Measurements from ENCODE around the gene HK1.
"Not testable (repeated sequence)": the region's sequence is repeated elsewhere in the genome, so short reads cannot be mapped to it uniquely, and the experiment has no call there.

The HK1 gene

GRCh38 chr10:69450395-69450794, 172.1 kb downstream of the HK1 start:
- H3K27ac ChIP-seq (ENCODE audit: low read depth, low read length); H3K36me3 ChIP-seq (ENCODE audit: insufficient read depth, low read length); H3K79me2 ChIP-seq (ENCODE audit: control insufficient read depth, insufficient read depth, low read length, unreplicated experiment); H3K27me3 ChIP-seq (ENCODE audit: insufficient read depth, low read length); H2AFZ ChIP-seq (ENCODE audit: low read length, unreplicated experiment); H3K4me3 ChIP-seq (ENCODE audit: low read depth, low read length): not testable (repeated sequence)
- H3K4me1 ChIP-seq (ENCODE audit: control insufficient read depth, insufficient read depth, low read length, unreplicated experiment) = peaks cover 40% of the 10 kb centered on the region

GRCh38 chr10:69451209-69451783, 173.0 kb downstream of the HK1 start, which contains the start of gene TSPAN15:
Gene TSPAN15, plus strand, starts transcription at chr10:69451465. Its CDS starts 130 bp downstream, at chr10:69451595.
- no peak within 1 kb of the TSS for H3K27ac ChIP-seq (ENCODE audit: low read depth, low read length)
- H3K36me3 ChIP-seq (ENCODE audit: insufficient read depth, low read length) = no peaks in the 10 kb centered on the region
- peaks cover 31% of the 10 kb centered on the region for H3K4me1 ChIP-seq (ENCODE audit: control insufficient read depth, insufficient read depth, low read length, unreplicated experiment)
- H3K4me3 ChIP-seq (ENCODE audit: low read depth, low read length) = peak within 1 kb of the TSS; percentile 77
- H3K27me3 ChIP-seq (ENCODE audit: insufficient read depth, low read length) = no peaks in the 10 kb centered on the region
- peak within 1 kb of the TSS; percentile 70 for H2AFZ ChIP-seq (ENCODE audit: low read length, unreplicated experiment)
- H3K79me2 ChIP-seq (ENCODE audit: control insufficient read depth, insufficient read depth, low read length, unreplicated experiment) = no peaks in the 10 kb centered on the region
